NCI-H510A treated with DMSO at 0.1 percent for 48 hours (cell line): ENCODE results near the gene KCNG2.
"Not testable (repeated sequence)": the region's sequence is repeated elsewhere in the genome, so short reads cannot be mapped to it uniquely, and the experiment has no call there.

Source experiments
- DNase-seq: peaks from one replicate; lab custom pipeline; 2025; lab: John Stamatoyannopoulos, UW

Gene KCNG2

DNA sequence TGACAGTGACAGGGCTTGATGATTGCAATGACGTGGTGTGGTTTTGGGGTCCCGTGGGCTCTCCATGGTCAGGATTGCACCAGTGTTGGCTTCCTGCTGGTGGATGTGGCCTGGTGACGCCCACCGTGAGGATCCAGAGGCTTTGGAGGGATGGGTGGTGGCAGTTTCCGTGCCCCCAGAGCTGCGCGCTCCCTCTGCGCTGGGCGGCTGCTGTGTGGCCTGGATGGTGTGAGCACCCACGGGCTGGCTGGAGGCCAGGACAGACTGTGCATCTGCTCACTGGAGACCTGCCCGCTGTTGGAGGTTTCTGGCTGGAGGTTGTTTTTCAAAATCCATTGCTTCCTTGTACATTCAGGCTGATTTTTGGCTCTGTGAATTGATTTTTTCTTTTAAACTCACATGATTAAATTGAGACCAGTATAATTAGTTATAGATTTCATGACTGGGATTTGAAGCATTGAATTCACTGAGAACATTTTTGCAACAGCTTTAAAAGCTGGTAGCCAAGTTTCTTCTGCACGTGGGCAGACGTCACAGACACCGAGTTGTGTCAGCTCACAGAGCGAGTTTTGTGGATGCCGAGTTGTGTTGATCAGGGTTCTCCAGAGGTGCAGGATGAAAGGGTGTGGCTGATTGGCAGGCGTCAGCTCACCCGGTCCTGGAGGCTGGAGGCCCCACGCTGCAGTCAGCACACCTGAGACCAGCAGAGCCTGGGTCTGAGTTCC, 72.7 kb downstream of the KCNG2 start:
- DNase-seq = no peak

DNA sequence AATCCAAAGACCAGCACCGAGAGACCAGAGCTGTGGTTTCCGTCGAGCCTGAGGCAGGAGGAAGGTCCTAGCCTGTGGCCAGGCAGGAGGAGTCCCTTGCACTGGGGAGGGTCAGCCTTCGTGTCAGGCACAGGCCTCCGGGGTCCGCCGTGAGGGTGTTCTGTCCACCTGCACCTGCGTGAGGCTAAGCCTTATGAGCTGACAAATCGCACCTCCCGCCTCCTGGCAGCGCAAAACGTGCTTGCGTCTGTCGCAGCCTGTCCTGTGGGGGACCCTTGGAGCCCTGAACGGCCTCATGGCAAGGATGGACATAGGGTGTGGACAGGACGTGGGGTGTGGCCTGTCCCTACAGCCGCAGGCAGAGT, 73.3 kb downstream of the KCNG2 start:
- DNase-seq = no peak

DNA sequence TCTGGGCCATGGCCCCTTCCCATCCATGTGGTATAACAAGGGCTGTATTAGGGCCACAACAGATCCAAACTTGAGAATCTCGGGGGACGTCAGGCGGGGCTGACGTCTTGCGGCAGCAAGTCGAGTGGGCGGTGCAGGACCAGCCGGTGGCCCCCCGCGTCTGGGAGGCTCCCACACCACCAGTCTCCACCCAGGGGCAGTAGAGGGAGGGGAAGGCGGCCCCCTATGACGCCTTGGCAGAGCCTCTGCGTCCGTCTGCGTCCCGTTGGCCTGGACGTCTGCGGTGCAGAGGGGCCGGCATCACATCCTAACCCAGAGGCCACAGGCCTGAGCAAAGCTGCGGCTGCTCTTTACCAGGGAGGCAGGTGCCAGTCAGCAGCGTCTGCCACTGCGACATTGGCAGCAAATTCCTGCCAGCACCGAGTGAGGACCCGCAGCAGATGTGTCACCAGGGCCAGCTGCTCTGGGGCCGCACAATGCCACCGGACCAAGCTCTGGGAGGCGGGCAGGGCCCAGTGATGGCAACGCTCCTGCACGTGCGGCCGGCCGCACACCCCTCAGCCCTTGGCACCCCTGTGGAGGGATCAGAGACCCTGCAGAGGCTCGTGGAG, 73.8 kb downstream of the KCNG2 start:
- DNase-seq = no peak

DNA sequence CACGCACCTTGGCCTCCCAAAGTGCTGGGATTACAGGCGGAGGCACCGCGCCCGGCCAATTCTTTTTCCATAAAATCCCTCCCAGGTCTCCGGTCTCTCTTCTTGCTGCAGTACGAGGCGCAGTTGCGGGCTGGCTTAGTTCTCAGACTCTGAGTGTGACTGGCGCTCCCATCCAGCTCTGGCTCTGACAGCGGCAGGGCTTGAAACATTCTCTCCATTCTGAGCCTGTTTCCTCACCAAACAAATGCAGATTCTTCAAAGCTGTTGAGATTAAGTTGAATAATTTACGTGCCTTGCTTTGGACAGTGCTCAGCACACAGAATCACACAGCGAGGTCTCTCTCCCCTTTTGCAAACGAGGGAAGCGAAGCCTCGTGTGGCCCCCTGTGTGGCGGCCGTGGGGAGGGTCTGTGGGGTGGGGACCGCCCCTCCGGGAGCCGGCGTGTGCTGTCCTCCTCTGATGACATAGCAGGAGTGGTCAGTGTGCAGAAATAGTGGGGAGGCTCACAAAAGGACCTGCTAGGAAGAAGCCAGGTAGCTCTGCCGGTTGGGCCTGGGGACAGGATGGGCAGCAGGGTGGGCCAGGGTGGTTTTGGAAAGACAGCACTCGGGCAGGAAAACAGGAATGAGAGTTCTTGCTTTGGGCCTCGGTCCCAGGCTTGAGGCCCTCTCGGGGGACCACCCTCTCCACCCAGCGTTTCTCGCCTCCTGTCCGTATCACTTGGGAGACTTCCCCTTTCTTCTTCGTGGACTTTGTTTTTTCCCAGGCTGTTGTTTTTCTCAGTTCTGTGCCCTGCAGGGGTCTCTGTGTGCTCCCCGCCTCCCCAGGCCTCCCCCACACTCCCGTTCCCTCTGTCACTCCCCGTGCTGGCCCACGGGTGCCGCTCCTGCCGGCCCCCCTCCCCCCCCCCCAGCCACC, 75.0 kb downstream of the KCNG2 start:
- DNase-seq = no peak

DNA sequence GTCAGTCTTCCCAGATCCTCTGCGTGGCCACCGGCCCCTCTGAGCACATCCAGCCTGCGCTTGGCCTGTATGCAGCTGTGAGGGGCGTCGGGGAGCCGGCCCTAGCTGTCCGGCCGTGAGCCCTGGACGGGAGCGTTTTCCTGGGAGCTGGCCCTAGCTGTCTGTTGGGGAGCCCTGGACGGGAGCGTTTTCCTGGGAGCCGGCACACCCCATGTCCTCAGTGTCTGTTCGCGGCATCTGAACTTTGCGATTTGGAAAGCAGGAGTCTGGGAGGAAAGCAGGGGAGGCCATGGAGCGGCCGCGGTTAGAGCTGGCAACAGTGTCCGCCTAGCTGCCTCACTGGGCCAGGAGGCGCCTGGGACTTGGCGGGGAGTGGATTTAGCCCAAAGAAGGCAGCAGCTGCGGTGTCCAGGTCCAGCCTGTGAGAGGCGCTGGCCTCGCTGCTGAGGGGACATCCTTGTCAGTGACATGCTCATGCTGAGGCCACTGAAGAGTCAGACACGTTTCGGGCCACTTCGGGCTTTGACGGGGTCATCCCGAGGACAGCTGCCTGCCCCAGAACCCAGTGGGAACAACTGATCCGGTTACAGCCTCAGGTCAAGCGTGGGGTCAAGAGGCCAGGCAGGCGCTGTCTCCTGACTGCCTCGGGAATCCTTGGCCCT, 75.8 kb downstream of the KCNG2 start:
- DNase-seq = no peak

DNA sequence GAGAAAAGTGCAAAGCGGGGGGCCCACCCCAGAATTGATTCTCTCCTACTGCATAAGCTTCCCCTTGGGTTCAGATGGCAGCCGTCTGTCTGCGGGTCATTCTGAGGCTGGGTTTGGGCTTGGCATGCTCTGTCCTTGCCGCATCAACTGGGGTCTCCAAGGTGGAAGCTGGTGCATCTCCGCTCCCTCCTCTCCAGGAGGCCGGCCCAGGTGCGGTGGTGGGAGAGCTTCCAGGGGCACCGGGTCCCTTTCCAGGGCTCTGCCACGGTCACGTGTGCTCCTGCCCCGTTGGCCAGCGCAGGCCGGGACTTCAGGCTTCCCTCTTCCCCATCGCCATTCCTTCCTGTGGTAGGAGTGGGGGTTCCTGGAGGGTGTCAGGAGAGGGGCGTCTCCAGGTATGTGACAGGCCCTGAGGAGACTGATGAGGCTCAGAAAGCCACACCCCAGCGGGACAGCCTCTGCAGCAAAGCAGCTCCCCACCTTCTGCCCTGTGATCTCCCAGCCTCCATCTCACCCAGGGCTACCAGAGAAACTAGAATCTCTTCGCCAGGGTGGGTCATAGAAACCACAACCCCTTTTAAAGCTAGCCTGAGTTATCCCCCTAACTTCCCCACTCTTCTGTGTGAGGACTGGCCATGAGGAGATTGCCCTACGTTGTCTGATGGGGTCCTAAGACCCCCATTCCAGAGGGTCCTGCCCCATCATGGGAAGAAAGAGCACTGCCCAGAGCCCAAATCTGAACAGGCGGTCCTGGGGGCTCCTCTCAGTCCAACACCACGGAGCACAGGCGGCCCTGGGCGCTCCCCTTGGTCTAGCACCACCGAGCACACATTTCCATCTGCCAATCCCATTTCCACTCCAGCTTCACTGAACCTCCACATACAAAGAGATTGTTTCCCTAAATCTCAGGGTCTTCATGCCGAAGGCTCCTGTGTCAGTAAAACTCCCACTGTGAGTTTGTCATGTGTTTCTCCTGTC, 77.1 kb downstream of the KCNG2 start:
- no peak for DNase-seq

DNA sequence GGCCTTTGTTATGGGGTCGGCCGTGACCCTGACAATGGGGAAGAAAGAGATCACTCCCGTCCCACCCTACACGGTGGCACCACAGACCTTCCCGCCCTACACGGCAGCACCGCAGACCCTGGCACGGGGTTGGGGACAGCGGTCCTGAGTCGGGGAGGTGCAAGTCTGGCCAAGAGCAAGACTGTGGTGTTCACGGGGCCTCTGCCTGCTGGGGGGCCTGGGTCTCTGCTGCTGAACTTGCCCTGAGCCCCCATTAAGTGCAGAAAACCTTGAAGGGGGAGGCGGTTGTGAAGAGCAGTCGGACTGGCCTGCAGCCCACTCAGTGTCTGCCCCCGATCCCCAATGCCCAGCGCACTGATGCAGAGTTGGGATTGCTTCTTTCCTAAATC, 77.8 kb downstream of the KCNG2 start:
- DNase-seq = no peak

DNA sequence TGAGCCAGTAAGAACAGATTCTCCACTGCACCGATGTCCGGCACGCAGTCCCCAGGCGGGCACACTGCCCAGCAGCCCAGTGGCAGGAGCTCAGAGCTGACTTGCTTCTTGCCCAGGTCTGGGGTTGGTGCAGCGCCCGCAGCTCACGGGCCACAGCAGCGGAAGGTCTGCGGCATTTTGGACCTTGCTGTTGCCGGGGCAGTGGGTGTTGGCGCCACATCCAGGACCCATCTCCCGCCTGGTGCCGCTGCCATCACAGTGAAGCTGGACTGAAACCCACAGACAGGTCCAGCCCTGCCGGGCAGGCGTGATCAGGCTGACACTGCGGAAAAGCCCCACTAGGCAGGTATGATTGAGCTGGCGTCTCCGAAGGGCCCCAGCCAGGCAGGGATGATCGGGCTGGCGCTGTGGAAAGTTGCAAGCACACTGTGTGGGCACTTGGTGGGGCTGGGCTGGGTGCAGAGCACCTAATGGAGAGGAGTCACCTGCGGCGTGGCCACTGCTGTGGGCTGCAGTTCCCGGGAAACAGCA, 78.3 kb downstream of the KCNG2 start:
- DNase-seq = no peak

DNA sequence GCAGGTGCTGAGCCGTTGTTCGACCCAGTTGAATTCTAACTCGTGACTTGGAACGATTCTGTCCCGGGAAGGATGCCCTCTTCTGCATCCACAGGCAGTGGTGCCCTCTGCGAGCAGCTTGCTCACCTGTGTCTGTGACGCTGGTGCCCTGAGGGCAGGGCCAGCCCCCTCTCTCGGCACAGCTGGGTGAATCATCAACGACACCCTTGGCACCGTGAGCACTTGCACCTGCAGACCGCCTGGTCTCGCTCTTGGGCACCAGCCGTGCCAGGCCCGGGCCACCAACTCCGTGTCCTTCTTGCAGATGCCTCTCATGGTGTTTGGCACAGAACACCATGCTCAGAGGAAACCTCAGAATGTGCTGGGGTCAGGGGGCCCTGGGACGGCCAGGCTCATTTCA, 78.8 kb downstream of the KCNG2 start:
- no peak for DNase-seq

DNA sequence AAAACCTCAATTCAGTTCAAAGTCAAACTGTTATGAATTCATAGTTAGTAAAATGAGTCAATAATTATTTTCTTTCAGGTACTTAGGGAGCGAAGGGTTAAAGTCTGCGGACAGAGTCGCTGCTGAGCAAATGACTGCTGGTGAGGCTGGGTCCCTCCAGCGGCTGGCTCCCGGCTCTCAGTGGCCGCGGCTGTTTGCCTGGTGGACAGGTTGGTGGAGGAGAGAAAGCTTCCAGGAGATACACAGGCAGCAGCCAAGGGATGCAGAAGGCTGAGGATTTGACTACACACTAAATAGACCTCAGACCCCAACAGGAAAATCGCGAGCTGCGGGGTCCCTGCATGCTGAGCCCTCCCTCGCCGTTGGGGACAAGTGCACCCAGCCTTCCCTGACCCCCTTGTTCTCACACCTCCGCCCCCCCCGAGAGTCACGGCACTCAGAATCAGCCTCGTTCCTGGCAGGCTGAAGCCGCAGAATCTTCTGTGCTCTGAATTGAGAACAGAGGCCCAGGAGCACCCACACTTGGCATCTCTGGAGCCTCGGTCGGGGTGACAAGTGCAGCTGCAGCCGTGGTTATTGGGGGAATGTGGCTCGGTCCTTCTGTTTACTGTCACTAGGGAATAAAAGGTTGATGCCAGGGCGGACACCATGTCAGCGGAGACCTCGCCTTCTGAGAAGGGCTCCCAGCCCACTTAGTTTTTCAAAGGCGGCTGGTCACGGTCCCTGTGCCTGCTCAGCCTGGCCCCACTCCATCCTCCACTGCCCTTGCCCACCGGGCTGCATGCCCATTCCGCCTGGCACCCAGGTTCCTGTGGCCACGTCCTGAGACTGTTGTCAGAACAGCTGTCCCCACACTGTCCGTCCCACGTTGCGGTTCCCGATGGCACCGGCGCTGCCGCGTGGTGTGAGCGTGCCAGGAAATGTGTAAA, 79.7 kb downstream of the KCNG2 start:
- DNase-seq = no peak

DNA sequence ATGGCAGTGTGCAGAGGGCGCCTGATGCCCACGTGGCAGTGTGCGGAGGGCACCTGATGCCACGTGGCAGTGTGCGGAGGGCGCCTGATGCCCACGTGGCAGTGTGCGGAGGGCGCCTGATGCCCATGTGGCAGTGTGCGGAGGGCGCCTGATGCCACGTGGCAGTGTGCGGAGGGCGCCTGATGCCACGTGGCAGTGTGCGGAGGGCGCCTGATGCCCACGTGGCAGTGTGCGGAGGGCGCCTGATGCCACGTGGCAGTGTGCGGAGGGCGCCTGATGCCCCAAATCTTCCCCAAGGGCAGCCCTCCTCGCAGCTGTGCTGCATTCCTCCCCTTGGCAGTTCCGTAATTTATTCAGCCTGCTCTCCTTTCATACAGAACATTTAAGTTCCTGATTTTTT, 80.5 kb downstream of the KCNG2 start:
- not testable (repeated sequence) for DNase-seq

DNA sequence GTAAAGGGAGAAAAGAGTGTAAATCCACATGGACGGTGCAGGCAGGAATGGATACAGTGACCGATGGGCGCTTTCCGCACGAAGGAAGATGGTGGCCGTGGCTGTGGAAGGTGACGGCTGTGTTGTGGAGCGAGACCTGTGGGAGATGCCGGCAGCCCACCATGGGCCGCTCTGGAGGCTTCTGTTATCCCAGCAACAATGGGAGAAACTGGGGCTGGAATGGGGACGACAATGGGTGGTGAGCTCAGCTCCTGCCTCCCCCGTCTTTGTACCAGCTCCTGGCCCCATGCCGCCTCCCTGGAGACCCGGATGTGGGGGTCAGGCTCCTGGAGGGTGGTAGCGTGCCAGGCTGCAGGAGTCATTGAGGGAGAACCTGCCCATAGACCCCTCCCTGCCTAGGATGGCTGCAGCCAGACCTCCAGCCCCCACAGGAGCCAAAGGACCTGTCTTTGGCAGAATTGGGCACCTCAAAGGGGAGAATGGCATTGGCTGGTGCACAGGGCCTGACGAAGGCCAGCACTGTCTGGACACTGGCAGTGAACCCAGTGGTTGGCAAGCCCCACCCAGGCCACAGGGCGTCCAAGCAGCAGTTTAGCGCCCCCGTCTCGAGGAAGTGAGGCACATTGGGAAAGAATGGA, 81.1 kb downstream of the KCNG2 start:
- no peak for DNase-seq

DNA sequence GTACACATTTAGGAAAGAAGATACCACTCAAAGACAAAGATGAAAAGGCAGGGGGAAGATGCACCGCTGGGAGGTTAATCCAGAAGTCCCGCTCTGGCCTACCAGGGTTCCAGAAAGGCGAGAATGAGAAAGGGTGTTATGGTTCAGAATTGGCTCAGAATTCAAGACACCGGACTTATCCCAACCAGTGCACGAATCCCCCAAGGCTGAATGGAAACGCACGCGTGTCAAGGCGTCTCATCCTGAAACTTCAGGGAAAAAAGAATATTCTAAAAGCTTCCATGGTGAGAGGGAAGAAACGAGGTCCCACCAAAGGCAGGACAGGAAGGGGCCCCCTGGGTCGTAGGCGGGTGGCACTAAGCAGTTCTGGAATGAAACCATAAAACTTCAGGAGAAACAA, 81.8 kb downstream of the KCNG2 start:
- DNase-seq = no peak

DNA sequence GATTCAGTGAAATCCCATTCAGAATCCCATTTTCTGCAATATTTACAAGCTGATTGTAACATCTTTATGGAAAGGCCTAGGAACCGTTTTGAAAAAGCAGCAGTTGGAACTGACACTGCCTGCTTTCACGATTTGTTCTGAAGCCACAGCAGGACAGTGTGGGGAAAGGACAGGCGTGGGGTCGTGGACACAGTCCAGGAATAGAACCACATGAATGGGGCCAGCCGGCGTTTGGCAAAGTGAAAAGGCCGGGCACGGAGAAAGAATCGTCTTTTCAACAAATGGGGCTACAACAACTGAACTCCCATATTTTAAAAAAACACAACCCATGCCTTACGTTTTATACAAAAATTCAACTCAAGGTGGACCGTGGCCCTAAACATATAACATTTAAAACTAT, 84.0 kb downstream of the KCNG2 start:
- DNase-seq = no peak

DNA sequence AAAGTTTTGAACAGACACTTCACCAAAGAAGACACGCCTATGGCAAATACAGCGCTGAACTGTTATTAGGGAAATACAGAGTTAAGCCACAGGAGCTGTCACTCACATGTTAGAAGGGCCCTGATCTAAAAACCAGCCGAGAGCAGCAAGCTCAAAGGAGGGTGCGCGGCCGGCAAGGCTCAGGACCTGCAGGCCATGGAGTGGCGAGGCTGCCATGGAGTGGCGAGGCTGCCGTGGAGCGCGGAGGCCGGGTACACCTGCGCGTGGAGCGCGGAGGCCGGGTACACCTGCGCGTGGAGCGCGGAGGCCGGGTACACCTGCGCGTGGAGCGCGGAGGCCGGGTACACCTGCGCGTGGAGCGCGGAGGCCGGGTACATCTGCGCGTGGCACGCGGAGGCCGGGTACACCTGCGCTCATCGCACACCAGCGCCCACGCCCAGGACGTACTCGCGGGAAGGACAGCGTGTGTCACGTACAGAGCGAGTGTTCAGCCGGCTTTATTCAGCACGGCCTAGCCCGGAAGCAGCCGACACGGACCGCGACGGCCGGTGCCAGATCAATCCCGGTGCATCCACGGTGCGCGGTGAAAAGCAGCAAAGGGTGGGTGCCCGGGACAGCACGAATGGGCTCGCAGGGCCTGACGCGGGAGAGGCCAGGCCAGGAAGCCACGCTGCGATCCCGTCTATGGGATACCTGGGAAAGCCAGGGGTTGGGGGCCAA, 84.9 kb downstream of the KCNG2 start:
- DNase-seq = no peak

DNA sequence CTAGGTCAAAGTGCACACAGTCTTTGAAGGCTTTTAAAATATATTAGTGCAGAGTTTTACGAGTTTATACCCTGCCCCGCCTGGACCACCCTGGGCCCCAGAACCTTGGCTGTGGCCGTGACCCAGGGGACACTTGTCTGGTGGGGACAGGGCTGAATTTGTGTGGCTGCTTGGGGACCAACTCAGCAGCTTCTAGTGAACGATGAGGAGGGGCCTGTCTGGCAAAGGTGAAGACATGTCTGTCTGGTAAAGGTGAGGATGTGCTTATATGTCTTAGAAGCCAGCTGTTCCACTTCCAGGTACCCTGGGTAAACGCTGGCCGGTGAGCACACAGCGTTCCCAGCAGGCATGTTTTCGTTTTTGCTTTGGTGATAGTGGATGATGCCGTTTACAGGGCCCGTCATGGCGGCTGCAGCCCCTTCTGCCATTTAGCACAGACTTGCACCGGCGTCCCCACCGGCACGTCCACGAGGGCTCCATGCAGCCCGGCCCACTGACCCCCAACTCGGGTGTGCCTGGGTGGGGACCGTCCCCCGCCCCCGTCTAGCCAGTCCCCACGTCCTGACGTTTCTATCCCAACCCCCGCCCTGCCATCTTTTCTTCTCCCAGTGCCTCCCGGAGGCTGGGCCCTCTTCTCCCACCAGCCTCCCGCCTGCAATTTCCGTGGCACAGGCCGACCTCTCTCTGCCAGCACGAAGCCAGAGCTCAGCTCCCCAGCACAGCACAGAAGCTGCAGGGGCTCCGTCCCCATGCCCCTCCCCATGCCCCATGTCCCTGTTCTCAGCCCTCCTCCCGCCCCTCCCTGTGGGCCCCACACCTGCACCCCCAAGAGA, 85.9 kb downstream of the KCNG2 start:
- DNase-seq = no peak

DNA sequence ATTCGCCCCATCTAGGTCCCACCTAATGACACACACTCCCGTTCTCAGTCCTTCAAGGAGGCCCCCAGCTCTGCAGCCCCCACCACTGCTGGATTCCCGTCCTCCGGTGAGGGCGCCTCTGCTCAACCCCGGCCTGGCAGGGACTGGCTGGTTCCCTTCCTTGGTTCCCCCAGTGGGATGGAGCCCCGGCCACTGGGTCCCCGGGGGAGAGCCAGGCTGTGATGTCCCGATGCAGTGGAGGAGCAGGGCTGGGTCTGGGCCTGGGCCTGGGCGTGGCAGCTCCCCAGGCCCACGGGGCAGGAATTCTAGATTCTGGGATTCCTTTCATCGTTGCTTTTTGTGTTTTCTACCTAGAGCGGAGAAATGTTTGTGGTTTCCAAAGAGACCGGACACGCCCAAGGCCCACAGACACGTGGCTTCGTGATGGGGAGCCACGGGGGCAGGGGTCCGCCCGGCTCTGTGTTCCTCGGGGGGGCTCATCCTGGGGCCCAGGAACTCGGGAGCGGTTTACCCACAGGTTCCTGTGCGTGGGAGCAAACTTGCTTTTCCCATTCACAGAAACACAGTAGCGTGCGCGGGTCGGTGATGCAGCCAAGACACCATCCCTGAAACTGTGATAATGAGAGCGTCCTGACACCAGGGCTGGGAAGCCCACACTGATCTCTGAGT, 86.7 kb downstream of the KCNG2 start:
- no peak for DNase-seq
